IPS-NIHi7 (cell line): ENCODE data around the gene CCDC63.
"Not testable (repeated sequence)": the region's sequence is repeated elsewhere in the genome, so short reads cannot be mapped to it uniquely, and the experiment has no call there.

Source experiments
- DNase-seq: peaks from one replicate; pipeline ENCODE4 v3.0.0; 2012; ENCODE audit warnings: mixed read lengths; ENCODE audit errors: extremely low spot score

The CCDC63 gene

DNA sequence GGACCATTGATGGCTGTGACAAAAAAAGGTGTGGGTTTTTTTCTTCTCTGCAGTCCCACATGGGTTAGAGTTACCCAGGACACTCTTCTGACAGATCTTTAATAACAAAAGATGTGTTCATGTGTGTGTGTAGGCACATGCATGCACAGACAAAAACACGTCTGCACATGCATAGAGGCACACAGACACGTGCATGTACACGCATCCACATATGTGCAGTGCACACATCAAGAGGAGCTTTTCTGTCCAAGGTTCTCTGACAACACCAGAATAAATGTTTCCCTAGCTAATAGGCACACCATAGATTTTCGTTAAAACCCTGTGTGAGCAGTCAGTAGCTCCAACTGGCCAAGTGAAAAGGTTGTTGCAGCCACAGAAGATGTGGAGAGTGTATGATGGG lies 76.4 kb downstream of the CCDC63 start:
- DNase-seq, result no peak

DNA sequence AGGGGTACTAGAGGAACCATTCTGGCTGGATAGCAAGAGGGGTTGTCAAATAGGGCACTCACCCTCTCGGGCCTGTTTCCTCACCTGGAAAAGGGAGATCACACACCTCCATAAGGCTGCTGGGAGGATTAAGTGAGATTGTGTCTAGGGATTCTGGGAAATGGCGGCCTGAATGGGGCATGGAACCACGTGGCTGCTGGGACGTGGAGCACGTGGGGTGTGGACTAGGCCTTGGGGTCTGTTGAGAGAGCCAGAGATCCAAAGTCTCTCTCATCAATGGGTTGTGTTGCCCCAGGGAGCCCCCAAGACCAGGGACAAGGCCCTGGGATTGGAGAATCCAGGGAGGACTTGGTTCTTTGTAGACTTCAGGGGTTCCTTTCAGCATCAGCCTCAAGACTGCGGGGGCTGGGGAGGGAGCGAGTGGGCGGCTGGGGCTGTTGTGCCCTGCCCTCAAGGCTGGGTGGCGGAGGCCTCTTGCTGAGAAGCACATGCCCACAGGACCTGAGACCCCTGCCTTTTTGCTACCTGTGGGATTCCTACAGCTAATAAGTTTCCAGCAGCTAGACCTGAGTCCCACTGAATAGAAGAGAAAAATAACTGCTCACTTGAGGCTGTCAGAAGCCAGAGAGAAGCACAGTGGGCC lies 77.0 kb downstream of the CCDC63 start:
- DNase-seq, result no peak

DNA sequence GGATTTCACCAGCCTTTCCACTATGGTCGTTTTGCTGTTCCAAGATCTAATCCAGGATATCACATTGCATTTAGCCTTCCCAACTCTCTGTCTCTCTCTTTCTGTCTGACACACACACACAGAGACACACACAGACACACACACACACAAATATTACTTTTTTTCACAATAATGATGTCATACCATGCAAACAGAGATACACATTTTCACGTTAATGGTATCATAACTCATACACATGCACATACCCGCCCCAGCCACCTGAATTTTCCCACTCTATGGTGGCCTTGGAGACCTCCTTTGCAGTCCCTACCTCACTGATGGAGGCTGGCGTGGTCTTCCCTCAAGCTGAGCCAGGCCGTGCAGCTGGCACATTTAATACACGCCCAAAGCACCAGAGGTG lies 80.8 kb downstream of the CCDC63 start:
- DNase-seq, result no peak

DNA sequence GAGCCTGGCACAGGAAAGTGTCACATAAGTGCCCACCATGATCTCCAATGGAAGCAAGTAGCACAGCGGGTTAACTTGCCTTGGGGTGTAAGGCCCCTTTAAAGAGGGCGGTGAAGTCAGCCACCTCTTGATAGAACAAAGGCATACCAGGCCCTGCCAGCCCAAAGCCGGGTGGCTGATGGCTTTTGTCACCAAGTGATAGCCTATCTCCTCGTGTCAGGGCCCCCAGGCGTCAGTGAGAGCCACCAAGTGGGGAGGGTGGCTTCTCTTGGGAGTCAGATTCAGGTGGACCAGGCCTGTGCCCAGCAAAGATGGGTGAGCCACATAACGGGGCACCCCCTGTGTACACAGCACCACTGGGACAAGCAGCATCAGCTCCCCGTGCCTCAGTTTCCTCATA lies 81.9 kb downstream of the CCDC63 start:
- DNase-seq, result no peak

DNA sequence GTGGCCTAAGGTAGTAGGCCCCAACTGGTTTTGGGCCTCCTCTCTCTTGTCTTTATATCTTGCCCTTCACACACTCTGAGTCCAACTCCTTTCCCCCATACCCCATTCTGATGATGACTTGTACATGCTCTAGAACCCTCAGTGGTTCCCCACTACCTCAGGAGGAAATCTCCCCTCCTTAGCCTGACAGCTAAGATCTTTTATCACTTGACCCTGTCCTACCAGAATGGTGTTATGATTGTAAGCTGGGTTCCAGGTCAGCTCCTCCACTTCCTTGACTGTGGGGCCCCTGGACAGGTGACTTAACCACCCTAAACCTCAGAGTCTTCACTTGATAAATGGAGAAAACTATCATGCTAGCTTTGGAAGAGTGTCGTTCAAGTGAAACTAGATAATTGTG lies 83.0 kb downstream of the CCDC63 start:
- no peak for DNase-seq

DNA sequence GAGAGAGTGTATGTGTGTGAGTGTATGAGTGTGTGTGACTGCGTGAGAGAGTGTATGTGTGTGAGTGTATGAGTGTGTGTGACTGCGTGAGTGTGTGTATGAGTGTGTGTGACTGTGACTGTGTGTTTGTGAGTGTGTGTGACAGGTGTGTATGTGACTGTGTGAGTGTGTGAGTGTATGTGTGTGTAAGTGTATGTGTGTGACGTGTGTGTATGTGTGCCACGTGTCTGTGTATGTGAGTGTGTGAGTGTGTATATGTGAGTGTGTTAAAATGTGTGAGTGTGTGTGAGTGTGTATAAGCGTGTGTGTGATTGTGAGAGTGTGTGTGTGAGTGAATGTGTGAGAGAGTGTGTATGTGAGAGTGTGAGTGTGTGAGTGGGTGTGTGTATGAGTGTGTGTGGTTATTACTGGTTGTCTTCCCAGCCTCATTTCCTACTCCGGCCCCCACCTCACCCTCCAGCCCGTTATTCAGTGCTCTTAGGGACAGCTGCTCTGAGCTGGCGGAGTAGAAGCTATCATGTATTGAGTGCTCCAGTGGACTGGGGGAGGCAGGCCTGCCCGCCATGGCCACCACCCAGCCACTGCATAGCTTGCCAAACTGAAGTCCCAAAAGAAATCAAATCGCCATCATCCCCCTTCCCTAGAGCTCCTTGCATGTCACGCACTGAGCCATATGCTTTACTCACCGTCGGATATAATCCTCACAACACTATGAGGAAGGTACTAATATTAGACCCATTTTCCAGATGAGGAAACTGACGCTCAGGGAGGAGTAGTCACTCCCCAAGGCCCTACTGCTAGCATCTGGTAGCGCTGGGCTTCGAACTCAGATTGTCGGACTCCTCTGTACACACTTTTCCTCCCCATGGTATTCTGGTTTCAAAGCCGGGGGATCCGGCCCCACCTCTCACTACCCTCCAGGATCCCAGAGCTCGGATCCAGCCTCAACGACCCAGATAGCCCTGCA lies 83.8 kb downstream of the CCDC63 start:
- DNase-seq, result no peak

DNA sequence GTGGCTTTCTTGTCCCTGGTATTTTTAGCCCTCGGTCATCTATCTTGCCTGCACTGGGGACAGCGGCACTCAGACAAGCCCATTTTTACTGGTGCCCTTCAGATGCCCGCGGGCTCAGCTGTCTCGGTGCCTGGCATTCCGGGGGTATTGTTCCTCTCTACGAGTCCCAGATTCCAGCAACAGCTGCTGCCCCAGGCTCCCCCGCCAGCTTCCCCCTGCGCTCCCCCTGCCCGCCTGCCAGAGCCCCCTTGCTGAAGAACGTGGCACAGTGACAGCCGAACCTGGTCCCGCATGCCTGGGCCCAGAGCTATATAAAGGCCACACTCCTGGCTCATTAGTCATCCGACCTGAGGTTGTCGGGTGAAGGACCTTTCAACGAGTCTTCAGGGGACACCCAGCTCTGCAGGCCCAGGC lies 84.5 kb downstream of the CCDC63 start:
- DNase-seq, result no peak

DNA sequence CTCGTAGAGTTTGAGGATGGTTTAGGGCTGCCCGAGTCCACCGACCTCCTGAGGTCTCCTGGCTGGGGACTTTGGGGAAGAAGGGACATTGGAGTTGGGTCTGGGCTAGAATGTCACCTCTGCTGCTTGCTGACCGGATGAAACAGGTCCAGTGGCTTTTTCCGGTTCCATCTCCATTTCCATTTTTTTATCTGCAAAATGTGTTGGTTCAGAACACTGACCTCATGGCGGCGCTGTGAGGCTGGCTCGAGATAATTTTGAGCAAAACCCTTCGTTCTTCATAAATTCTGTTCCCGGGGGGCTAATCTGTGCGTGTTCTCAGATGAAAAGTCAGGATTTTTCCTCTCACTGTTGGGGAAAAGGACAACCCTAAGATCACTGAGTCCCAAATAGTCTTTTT lies 85.3 kb downstream of the CCDC63 start:
- DNase-seq, result no peak

DNA sequence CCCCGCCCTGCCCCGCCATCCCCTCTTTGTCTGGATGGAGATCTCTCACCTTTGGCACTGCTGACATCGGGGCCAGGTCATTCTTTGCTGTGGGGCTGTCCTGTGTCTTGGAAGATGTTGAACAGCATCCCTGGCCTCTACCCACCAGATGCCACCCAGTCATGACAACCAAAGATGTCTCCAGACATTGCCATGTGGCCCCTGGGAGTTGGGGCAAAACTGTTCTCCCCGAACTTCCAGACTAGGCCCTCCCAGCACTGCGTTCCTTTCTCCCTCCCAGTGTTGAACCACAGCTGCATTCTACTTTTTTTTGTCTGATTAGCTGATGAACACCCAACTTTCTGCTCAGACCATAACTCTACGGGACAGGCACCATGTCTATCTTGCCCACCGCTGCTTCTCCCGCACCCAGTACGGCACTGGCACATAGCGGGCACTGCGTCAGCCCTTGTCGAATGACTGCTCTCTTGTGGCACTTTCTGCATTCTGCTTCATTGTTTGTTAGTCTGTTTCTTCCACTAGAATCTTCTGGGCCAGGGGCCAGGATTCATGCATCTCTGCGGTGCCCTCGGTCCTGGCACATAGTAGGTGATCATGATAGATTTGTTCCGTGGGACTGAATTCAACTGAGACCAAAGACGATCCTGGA lies 86.7 kb downstream of the CCDC63 start:
- DNase-seq, result no peak

DNA sequence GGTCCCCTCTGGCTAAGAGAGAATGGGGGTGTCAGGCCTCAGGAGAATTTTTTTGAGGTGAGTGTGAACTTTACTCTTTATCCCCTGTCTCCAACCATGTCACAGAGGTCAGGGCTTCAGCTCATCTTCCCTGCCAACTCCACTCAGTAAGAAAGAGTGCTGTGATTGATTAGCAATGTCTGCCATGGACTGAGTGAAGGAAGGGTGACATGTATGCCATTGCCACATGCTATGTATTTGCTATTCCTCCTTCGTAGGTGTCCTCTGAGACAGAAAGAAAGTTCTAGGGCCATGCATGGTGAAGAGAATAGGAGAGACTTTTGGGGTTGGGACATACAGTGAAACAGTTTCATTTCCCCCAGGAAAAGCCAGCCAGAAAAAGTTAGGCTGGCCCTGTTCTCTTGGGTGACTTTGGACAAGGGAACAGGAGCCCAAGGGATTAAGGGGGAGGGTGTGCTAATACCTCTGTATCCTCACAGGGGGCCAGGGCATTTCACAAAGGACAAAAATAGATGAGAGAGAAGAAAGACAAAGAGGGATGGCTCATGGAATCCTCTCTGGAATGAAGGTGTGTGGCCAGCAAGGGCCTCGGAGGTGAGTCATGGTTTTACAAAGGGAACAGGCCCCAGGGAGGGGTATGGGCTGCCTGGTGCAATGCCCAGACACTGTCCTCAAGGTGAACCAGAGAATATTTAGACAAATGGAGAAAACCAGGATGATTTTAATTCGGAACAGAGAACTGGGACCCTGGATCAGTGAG lies 87.5 kb downstream of the CCDC63 start:
- peak; percentile 60 for DNase-seq

DNA sequence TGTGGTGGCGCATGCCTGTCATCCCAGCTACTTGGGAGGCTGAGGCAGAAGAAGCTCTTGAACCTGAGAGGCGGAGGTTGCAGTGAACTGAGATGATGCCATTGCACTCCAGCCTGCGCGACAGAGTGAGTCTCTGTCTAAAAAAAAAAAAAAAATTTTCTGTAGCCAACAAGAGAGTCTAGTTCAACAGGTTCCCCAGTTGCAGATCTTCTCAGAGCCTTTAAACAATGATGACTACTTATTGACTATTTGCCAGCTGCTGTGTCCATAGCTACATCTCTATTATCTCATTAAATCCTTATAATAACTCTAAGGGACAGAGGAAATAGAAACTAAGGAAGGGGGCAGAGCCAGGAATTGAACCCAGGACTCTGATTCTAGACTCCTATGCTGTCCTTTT lies 88.8 kb downstream of the CCDC63 start:
- DNase-seq, result no peak

DNA sequence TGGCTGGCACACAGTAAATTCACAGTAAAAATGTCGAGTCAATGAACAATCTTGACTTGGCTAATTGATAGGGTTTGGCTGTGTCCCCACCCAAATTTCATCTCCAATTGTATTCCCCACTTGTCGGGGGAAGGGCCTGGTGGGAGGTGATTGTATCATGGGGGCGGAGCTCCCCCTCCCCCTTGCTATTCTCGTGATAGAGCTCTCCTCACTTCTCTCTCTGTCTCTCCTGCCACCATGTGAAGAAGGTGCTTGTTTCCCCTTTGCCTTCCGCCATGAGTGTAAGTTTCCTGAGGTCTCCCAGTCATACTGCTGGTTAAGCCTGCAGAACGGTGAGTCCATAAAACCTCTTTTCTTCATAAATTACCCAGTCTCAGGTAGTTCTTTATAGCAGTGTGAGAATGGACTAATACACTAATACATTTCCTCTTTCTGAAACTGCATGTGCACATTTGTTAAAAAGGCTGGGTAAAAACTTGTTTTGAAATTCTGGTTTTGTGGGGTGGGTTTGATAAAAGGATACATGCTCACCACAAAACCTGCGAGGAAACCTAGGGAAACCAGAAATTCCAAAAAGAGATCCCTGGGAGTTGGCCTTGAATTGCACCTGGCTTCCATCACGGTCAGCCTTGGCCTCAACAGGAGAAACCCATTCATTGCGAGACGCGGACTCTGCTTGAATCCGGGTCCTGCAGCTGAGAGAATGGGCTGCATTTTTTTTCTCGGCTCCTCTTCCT lies 89.7 kb downstream of the CCDC63 start:
- DNase-seq, result no peak

DNA sequence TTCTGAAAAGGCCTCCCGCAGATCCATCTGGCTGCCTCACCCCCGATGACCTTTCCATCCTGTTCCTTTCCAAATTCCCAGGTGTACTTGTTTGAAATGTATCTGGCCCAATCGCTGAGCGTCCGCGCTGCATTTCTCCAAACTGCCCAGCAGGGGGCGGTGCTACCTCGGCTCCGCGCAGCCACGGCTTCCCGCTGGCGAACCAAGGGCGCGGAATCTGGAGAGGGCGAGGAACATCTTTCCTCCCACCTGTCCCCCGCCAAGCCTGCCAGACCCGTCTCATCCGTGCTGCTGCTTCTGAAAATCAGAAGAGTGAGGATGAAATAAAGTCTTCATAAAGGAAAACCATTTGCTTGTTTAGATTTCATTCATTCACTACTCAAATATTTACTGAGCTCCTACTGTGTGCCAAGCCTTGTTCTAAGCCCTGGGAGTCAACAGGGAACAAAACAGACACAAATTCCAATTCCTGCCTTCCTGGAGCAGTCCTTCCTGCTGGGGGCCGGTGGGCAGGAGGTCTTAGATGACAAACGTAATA lies 90.4 kb downstream of the CCDC63 start:
- peak; percentile 82 for DNase-seq

DNA sequence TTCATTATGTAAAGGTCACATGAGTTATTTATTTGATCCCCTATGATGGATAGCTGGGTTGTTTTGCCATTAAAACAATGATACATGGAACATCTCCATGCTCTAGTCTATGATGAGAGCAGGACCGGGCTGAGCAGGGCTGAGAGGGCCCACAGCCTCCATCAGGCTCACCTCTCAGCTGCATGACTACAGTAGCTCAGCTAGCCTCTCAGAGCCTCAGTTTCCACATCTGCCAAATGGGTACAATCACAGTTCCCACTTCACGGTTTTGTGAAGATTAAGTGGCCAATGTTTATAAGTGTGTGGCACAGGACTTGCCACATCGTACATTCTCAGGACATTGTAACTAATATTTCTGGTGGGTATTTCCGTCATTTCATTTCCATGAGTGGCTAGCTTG lies 93.5 kb downstream of the CCDC63 start:
- no peak for DNase-seq

DNA sequence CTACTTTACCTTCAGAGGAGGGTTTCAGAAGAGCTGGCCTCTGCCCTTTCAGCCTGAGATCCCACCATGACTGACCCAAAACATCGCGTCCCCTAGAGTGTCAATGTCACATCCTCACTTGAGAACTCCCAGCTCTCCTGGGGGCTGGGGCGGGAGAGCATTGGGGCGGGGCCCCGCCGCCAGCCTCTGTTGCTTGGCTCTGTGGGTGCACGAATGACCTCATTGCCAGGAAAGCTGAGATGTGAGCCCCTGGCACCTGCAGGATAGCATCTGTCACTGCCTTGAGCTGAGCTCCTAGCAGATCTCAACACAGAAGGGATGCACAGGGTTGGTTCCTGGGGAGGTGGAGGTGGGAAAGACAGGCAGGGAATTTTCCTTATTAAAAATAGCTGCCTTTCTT lies 94.1 kb downstream of the CCDC63 start:
- no peak for DNase-seq

DNA sequence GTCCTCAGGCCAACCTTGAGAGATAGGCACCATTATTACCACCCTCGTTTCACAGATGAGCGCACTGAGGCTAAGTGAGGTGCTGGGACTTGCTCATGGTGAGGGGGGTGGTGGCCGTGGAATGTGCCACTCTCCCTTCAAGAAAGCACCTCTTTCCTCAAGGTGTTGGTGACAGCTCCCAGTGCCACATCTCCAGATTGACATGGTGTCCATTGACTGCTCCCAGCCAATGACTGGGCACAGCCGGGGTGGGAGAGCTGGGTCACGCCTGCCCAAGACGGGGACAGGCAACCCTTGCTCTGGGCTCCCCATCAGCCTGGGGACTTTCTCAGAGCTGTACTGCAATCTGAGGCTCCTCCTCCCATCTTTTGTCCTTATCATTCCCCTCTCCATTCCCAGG lies 94.6 kb downstream of the CCDC63 start:
- DNase-seq, result no peak

DNA sequence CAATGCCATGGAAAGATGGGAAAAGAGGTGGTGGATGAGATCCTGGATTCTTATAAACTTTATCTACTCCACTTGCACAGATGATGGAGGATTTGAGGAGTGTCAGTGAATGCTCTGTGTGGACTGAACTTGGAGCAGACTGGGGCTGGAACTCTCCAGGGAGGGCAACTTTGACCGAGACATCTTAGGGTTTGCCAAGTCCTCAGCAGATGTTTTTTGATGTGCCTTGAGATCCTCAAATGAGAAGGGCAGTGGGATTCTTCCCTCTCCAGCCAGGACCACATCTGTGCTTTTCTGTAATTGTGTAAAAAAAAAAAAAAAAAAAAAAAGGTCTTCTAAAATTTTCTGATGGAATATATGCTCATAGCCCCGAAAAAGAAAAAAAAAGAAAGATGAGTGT lies 96.6 kb downstream of the CCDC63 start:
- no peak for DNase-seq

DNA sequence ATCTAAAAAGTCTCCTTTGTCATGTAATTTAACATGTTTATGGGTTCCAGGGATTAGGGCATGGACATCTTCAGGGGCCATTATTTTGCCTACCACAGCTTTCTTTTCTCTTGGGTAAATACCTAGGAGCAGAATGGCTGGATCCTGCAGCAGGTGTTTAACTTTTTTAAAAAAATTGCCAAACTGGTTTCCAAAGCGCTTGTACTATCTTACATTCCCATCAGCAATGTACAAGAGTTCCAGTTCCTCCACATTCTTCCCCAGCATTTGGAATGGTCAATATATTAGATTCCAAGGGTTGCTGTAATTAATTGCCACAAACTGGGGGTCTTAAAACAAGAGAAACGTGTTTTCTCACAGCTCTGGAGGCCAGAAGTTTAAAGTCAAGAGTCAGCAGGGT lies 101.3 kb downstream of the CCDC63 start:
- DNase-seq, result no peak

DNA sequence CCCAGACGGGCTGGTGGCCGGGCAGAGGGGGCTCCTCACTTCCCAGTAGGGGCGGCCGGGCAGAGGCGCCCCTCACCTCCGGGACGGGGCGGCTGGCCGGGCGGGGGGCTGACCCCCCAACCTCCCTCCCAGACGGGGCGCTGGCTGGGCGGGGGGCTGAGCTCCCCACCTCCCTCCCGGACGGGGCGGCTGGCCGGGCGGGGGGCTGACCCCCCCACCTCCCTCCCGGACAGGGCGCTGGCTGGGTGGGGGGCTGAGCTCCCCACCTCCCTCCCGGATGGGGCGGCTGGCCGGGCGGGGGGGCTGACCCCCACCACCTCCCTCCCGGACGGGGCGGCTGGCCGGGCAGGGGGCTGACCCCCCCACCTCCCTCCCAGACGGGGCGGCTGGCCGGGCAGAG lies 103.7 kb downstream of the CCDC63 start:
- DNase-seq, result not testable (repeated sequence)

DNA sequence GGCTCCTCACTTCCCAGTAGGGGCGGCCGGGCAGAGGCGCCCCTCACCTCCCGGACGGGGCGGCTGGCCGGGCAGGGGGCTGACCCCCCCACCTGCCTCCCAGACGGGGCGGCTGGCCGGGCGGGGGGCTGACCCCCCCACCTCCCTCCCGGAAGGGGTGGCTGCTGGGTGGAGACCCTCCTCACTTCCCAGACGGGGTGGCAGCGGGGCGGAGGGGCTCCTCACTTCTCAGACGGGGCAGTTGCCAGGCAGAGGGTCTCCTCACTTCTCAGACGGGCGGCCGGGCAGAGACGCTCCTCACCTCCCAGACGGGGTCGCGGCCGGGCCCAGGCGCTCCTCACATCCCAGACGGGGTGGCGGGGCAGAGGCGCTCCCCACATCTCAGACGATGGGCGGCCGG lies 104.1 kb downstream of the CCDC63 start:
- not testable (repeated sequence) for DNase-seq
